Peyer's patch (tissue), 4 donors: ENCODE results near the gene GSTCD. TPM values are rescaled to one million over a fixed set of nuclear protein-coding genes. Genes with fewer than 3 reads are reported as not detected.

ENCODE experiments used
- DNase-seq, 3 donors: peaks; one replicate each; pipeline ENCODE4 v3.0.0-alpha.2; 2017 to 2019
- H3K27ac ChIP-seq, 4 donors: fragments of 200-600 bp; sonication (generic); one replicate each; pipeline ENCODE4 v1.5.1; 2016 to 2019
- H3K27me3 ChIP-seq, 2 donors: fragments of 200-600 bp; sonication (generic); one replicate each; pipeline ENCODE4 v1.5.1; 2019
- H3K36me3 ChIP-seq, 3 donors: fragments of 200-600 bp; sonication (generic); one replicate each; pipeline ENCODE4 v1.5.1; 2016 to 2019
- H3K4me1 ChIP-seq, 4 donors: fragments of 200-600 bp; sonication (generic); one replicate each; pipeline ENCODE4 v1.5.1; 2016 to 2019
- H3K4me3 ChIP-seq, 4 donors: fragments of 200-600 bp; sonication (generic); 1 replicate in 3 of 4; 2 replicates in 1 of 4; pipeline ENCODE4 v1.5.1; 2016 to 2019; ENCODE audit warnings: mild to moderate bottlenecking in 1 of 4
- H3K9me3 ChIP-seq, 4 donors: fragments of 200-600 bp; sonication (generic); one replicate each; pipeline ENCODE4 v1.5.1; 2016 to 2019; ENCODE audit warnings: mild to moderate bottlenecking in 1 of 4
- CTCF ChIP-seq, 6 experiments: fragments of 450-650 bp in 4 of 6; fragments of 200-600 bp in 2 of 6; sonication (generic) in 1 of 6; IDR thresholded peaks; one replicate each; pipeline ENCODE4 v1.5.1; 2017 to 2019; ENCODE audit warnings: antibody characterized with exemption in 6 of 6, mild to moderate bottlenecking in 3 of 6, moderate library complexity in 1 of 6
- POLR2A ChIP-seq, 2 donors: fragments of 450-650 bp; IDR thresholded peaks; one replicate each; pipeline ENCODE4 v1.5.1; 2017; ENCODE audit warnings: antibody characterized with exemption in 2 of 2, mild to moderate bottlenecking in 2 of 2, moderate library complexity in 2 of 2
- total RNA-seq, 4 donors: library from RNA; depleted of rRNA; stranded (reverse); fragments of >200 nt; gene quantifications; one replicate each; pipeline ENCODE4 v1.1.0, GENCODE V29; 2016

GSTCD gene
- total RNA-seq, 4 donors from 2014 or later = 6.4 to 23.1 (median 10.3) TPM

GRCh38 chr4:105780176-105780575 is 71.6 kb downstream of the GSTCD start:
- H3K9me3 ChIP-seq = no peaks in the 10 kb centered on the region
- H3K36me3 ChIP-seq = no peaks in the 10 kb centered on the region
- TF ChIP-seq POLR2A (IDR thresholded peaks at IDR 0.05) (no peak), CTCF (IDR thresholded peaks at IDR 0.05) (no peak)
- no peak overlapping the region for H3K27ac ChIP-seq
- H3K4me1 ChIP-seq = no peaks in the 10 kb centered on the region
- DNase-seq = no peak
- H3K4me3 ChIP-seq = no peak overlapping the region
- no peaks in the 10 kb centered on the region for H3K27me3 ChIP-seq

- H3K4me3 ChIP-seq = no peak overlapping the region
- H3K36me3 ChIP-seq = no peaks in the 10 kb centered on the region
- no peaks in the 10 kb centered on the region for H3K9me3 ChIP-seq
- no peak for DNase-seq
- H3K27ac ChIP-seq = no peak overlapping the region
- peaks cover 0 to 4% (median 0%) of the 10 kb centered on the region in 4 donors for H3K4me1 ChIP-seq
- H3K27me3 ChIP-seq = no peaks in the 10 kb centered on the region
- TF ChIP-seq CTCF (IDR thresholded peaks at IDR 0.05) (no peak), POLR2A (IDR thresholded peaks at IDR 0.05) (no peak)
Measured at GRCh38 chr4:105784761-105785160, 76.2 kb downstream of the GSTCD start.

GRCh38 chr4:105785792-105786191 is 77.2 kb downstream of the GSTCD start:
- no peaks in the 10 kb centered on the region for H3K9me3 ChIP-seq

GRCh38 chr4:105786748-105787147 is 78.2 kb downstream of the GSTCD start:
- H3K4me3 ChIP-seq = no peak overlapping the region
- peaks cover 0 to 4% (median 0%) of the 10 kb centered on the region in 4 donors for H3K4me1 ChIP-seq
- no peak for DNase-seq
- no peak for TF ChIP-seq CTCF (IDR thresholded peaks at IDR 0.05)
- no peak for TF ChIP-seq POLR2A (IDR thresholded peaks at IDR 0.05)
- H3K9me3 ChIP-seq = no peaks in the 10 kb centered on the region
- no peak overlapping the region for H3K27ac ChIP-seq
- H3K36me3 ChIP-seq = no peaks in the 10 kb centered on the region
- H3K27me3 ChIP-seq = no peaks in the 10 kb centered on the region

More at GRCh38 chr4:105785792-105786191, 77.2 kb downstream of the GSTCD start:
- no peak for TF ChIP-seq POLR2A (IDR thresholded peaks at IDR 0.05)
- no peak for TF ChIP-seq CTCF (IDR thresholded peaks at IDR 0.05)
- Histone ChIP-seq H3K36me3 (no peaks in the 10 kb centered on the region), H3K27me3 (no peaks in the 10 kb centered on the region), H3K4me1 (peaks cover 0 to 4% (median 0%) of the 10 kb centered on the region in 4 donors), H3K4me3 (no peak overlapping the region), H3K27ac (no peak overlapping the region)
- DNase-seq = no peak

GRCh38 chr4:105797225-105797624 is 88.6 kb downstream of the GSTCD start:
- DNase-seq = no peak
- Histone ChIP-seq H3K27me3 (no peaks in the 10 kb centered on the region), H3K36me3 (no peaks in the 10 kb centered on the region), H3K27ac (no peak overlapping the region), H3K4me1 (no peaks in the 10 kb centered on the region), H3K9me3 (no peaks in the 10 kb centered on the region), H3K4me3 (no peak overlapping the region)
- TF ChIP-seq CTCF (IDR thresholded peaks at IDR 0.05) (no peak), POLR2A (IDR thresholded peaks at IDR 0.05) (no peak)
